Measurements from ENCODE around the gene KAZN.

The KAZN gene

GRCh38 chr1:14623090-14623489 lies 24.6 kb downstream of the KAZN start:
- Histone ChIP-seq H2AK5ac (ENCODE audit: low read length, severe bottlenecking) (no peak overlapping the region), H4K91ac (ENCODE audit: low read length) (no peak overlapping the region), H3K36me3 (ENCODE audit: control insufficient read depth in 1 of 2, insufficient read depth in 2 of 2, low read depth in 1 of 2, low read length in 2 of 2) (no peaks in the 10 kb centered on the region), H3K27me3 (ENCODE audit: control insufficient read depth in 1 of 2, insufficient read depth in 1 of 2, low read length in 2 of 2) (no peaks in the 10 kb centered on the region), H3K9ac (ENCODE audit: low read length) (no peak overlapping the region), H3K4me3 (ENCODE audit: insufficient read depth in 1 of 2, low read depth in 1 of 2, low read length in 2 of 2) (no peak overlapping the region), H3K9me3 (ENCODE audit: control insufficient read depth, low read length) (no peaks in the 10 kb centered on the region), H2BK5ac (ENCODE audit: low read depth, low read length, poor library complexity, severe bottlenecking) (no peak overlapping the region), H2BK15ac (ENCODE audit: low read depth, poor library complexity, severe bottlenecking) (no peak overlapping the region), H3K14ac (ENCODE audit: low read length in 2 of 2) (no peak overlapping the region), H3K27ac (ENCODE audit: low read length, poor library complexity, severe bottlenecking) (no peak overlapping the region), H2BK120ac (ENCODE audit: low read depth, low read length) (no peak overlapping the region), H3K4me1 (ENCODE audit: control insufficient read depth, insufficient read depth, low read depth, low read length) (no peaks in the 10 kb centered on the region), H2BK12ac (ENCODE audit: low read length in 2 of 2) (no peak overlapping the region), H4K8ac (ENCODE audit: low read length) (no peak overlapping the region), H3K79me1 (replicated peaks; ENCODE audit: low read length, poor library complexity, severe bottlenecking) (no peaks in the 10 kb centered on the region), H3K18ac (ENCODE audit: low read depth in 1 of 2, low read length in 2 of 2) (no peak overlapping the region), H2AFZ (ENCODE audit: low read depth, low read length) (no peak overlapping the region), H3K23ac (ENCODE audit: low read length in 2 of 2) (no peak overlapping the region), H3K4me2 (ENCODE audit: low read length, poor library complexity, severe bottlenecking) (no peak overlapping the region), H3K4ac (ENCODE audit: low read depth in 1 of 2, low read length in 2 of 2) (no peak overlapping the region)
- no peak for DNase-seq
- WGBS = no CpG with 5 or more reads among the region's 2 CpGs

GRCh38 chr1:14624941-14625340 lies 26.5 kb downstream of the KAZN start:
- no peak overlapping the region for H3K4me2 ChIP-seq (ENCODE audit: low read length, poor library complexity, severe bottlenecking)
- H2AK5ac ChIP-seq (ENCODE audit: low read length, severe bottlenecking) = no peak overlapping the region
- H2BK15ac ChIP-seq (ENCODE audit: low read depth, poor library complexity, severe bottlenecking) = no peak overlapping the region
- no peak overlapping the region for H2BK120ac ChIP-seq (ENCODE audit: low read depth, low read length)
- DNase-seq = no peak
- no peak overlapping the region for H3K4ac ChIP-seq (ENCODE audit: low read depth in 1 of 2, low read length in 2 of 2)
- no peak overlapping the region for H3K27ac ChIP-seq (ENCODE audit: low read length, poor library complexity, severe bottlenecking)
- H2BK5ac ChIP-seq (ENCODE audit: low read depth, low read length, poor library complexity, severe bottlenecking) = no peak overlapping the region
- H3K18ac ChIP-seq (ENCODE audit: low read depth in 1 of 2, low read length in 2 of 2) = no peak overlapping the region
- no peak overlapping the region for H4K8ac ChIP-seq (ENCODE audit: low read length)
- no peaks in the 10 kb centered on the region for H3K9me3 ChIP-seq (ENCODE audit: control insufficient read depth, low read length)
- H2BK12ac ChIP-seq (ENCODE audit: low read length in 2 of 2) = no peak overlapping the region
- H3K27me3 ChIP-seq (ENCODE audit: control insufficient read depth in 1 of 2, insufficient read depth in 1 of 2, low read length in 2 of 2) = no peaks in the 10 kb centered on the region
- no peak overlapping the region for H3K9ac ChIP-seq (ENCODE audit: low read length)
- H3K14ac ChIP-seq (ENCODE audit: low read length in 2 of 2) = no peak overlapping the region
- no peak overlapping the region for H3K23ac ChIP-seq (ENCODE audit: low read length in 2 of 2)
- no peak overlapping the region for H4K91ac ChIP-seq (ENCODE audit: low read length)
- H2AFZ ChIP-seq (ENCODE audit: low read depth, low read length) = no peak overlapping the region
- WGBS = 92% methylated on average over 5 of the region's 7 CpGs
- no peaks in the 10 kb centered on the region for H3K4me1 ChIP-seq (ENCODE audit: control insufficient read depth, insufficient read depth, low read depth, low read length)
- H3K4me3 ChIP-seq (ENCODE audit: insufficient read depth in 1 of 2, low read depth in 1 of 2, low read length in 2 of 2) = no peak overlapping the region
- no peaks in the 10 kb centered on the region for H3K79me1 ChIP-seq (replicated peaks; ENCODE audit: low read length, poor library complexity, severe bottlenecking)
- no peaks in the 10 kb centered on the region for H3K36me3 ChIP-seq (ENCODE audit: control insufficient read depth in 1 of 2, insufficient read depth in 2 of 2, low read depth in 1 of 2, low read length in 2 of 2)

- Histone ChIP-seq H3K9me3 (ENCODE audit: control insufficient read depth, low read length) (no peaks in the 10 kb centered on the region), H3K14ac (ENCODE audit: low read length in 2 of 2) (no peak overlapping the region), H3K79me1 (replicated peaks; ENCODE audit: low read length, poor library complexity, severe bottlenecking) (no peaks in the 10 kb centered on the region), H3K23ac (ENCODE audit: low read length in 2 of 2) (no peak overlapping the region), H4K8ac (ENCODE audit: low read length) (no peak overlapping the region), H3K36me3 (ENCODE audit: control insufficient read depth in 1 of 2, insufficient read depth in 2 of 2, low read depth in 1 of 2, low read length in 2 of 2) (no peaks in the 10 kb centered on the region), H3K9ac (ENCODE audit: low read length) (no peak overlapping the region), H3K4me1 (ENCODE audit: control insufficient read depth, insufficient read depth, low read depth, low read length) (no peaks in the 10 kb centered on the region), H3K27ac (ENCODE audit: low read length, poor library complexity, severe bottlenecking) (no peak overlapping the region), H2BK5ac (ENCODE audit: low read depth, low read length, poor library complexity, severe bottlenecking) (no peak overlapping the region), H3K27me3 (ENCODE audit: control insufficient read depth in 1 of 2, insufficient read depth in 1 of 2, low read length in 2 of 2) (no peaks in the 10 kb centered on the region), H2BK12ac (ENCODE audit: low read length in 2 of 2) (no peak overlapping the region), H2BK120ac (ENCODE audit: low read depth, low read length) (no peak overlapping the region), H2BK15ac (ENCODE audit: low read depth, poor library complexity, severe bottlenecking) (no peak overlapping the region), H4K91ac (ENCODE audit: low read length) (no peak overlapping the region), H2AK5ac (ENCODE audit: low read length, severe bottlenecking) (no peak overlapping the region), H2AFZ (ENCODE audit: low read depth, low read length) (no peak overlapping the region), H3K4me3 (ENCODE audit: insufficient read depth in 1 of 2, low read depth in 1 of 2, low read length in 2 of 2) (no peak overlapping the region), H3K4me2 (ENCODE audit: low read length, poor library complexity, severe bottlenecking) (no peak overlapping the region), H3K18ac (ENCODE audit: low read depth in 1 of 2, low read length in 2 of 2) (no peak overlapping the region), H3K4ac (ENCODE audit: low read depth in 1 of 2, low read length in 2 of 2) (no peak overlapping the region)
- no peak for DNase-seq
- 87% methylated on average over 10 of the region's 11 CpGs for WGBS
Measured at GRCh38 chr1:14625572-14625971, 27.1 kb downstream of the KAZN start.

DNA sequence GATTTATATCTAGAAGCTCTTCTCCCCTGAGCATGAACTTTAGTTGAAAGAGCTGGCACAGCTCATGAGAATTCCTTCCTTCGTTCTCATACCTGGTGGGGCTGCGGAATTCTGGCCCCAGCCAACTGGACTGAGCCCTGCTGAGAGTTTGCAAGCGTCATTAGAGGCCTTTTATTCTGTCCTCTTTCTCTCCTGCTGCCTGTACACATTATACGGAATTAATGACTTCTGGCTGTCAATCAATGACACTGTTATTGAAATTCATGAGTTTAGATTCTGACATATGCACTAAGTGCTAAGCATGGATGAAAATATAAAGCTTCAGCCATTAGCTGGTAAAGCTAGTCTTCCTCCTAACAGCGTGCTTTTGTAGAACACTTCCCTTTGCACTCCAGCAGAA lies 27.5 kb downstream of the KAZN start:
- Histone ChIP-seq H3K23ac (ENCODE audit: low read length in 2 of 2) (no peak overlapping the region), H2BK5ac (ENCODE audit: low read depth, low read length, poor library complexity, severe bottlenecking) (no peak overlapping the region), H4K8ac (ENCODE audit: low read length) (no peak overlapping the region), H3K4me1 (ENCODE audit: control insufficient read depth, insufficient read depth, low read depth, low read length) (no peaks in the 10 kb centered on the region), H2AFZ (ENCODE audit: low read depth, low read length) (no peak overlapping the region), H4K91ac (ENCODE audit: low read length) (no peak overlapping the region), H3K9ac (ENCODE audit: low read length) (no peak overlapping the region), H3K36me3 (ENCODE audit: control insufficient read depth in 1 of 2, insufficient read depth in 2 of 2, low read depth in 1 of 2, low read length in 2 of 2) (no peaks in the 10 kb centered on the region), H3K79me1 (replicated peaks; ENCODE audit: low read length, poor library complexity, severe bottlenecking) (no peaks in the 10 kb centered on the region), H3K4me2 (ENCODE audit: low read length, poor library complexity, severe bottlenecking) (no peak overlapping the region), H2BK12ac (ENCODE audit: low read length in 2 of 2) (no peak overlapping the region), H2BK15ac (ENCODE audit: low read depth, poor library complexity, severe bottlenecking) (no peak overlapping the region), H3K27me3 (ENCODE audit: control insufficient read depth in 1 of 2, insufficient read depth in 1 of 2, low read length in 2 of 2) (no peaks in the 10 kb centered on the region), H3K27ac (ENCODE audit: low read length, poor library complexity, severe bottlenecking) (no peak overlapping the region), H3K14ac (ENCODE audit: low read length in 2 of 2) (no peak overlapping the region), H3K4me3 (ENCODE audit: insufficient read depth in 1 of 2, low read depth in 1 of 2, low read length in 2 of 2) (no peak overlapping the region), H3K4ac (ENCODE audit: low read depth in 1 of 2, low read length in 2 of 2) (no peak overlapping the region), H3K9me3 (ENCODE audit: control insufficient read depth, low read length) (no peaks in the 10 kb centered on the region), H2BK120ac (ENCODE audit: low read depth, low read length) (no peak overlapping the region), H3K18ac (ENCODE audit: low read depth in 1 of 2, low read length in 2 of 2) (no peak overlapping the region), H2AK5ac (ENCODE audit: low read length, severe bottlenecking) (no peak overlapping the region)
- no peak for DNase-seq
- 86% methylated on average over 5 of the region's 5 CpGs for WGBS
